Naive thymus-derived CD4-positive, alpha-beta T cell (primary cell): ENCODE measurements around the gene THUMPD3. TPM values are rescaled to one million over a fixed set of nuclear protein-coding genes. Genes with fewer than 3 reads are reported as not detected.
A peak's percentile ranks its signal among the peaks of the same experiment; 100 is the strongest.

Experiments
- ATAC-seq: fragments of 150-1000 bp; cut with Tn5 transposase; 2 replicates; pipeline ENCODE4 v1.10.0; 2021; ENCODE audit warnings: mild to moderate bottlenecking, moderate library complexity
- CTCF ChIA-PET: fragments of 350-600 bp; sonication (Branson Sonifier 250); formaldehyde crosslinking; loops from one replicate; lab custom pipeline; 2021; ENCODE audit warnings: antibody characterized with exemption; lab: Charles Lee
- POLR2A ChIA-PET: fragments of 350-600 bp; sonication (Branson Sonifier 250); formaldehyde crosslinking; loops from one replicate; lab custom pipeline; 2021; ENCODE audit warnings: antibody characterized with exemption, inconsistent platforms; lab: Charles Lee
- DNase-seq, 9 donors: peaks; one replicate each; pipeline versions ENCODE4 v3.0.0 to v3.0.0-alpha.2; 2020 to 2022; ENCODE audit warnings: mixed read lengths in 1 of 9
- H3K27ac ChIP-seq: one replicate; pipeline ENCODE4 v1.7.0; 2013; ENCODE audit warnings: mild to moderate bottlenecking, low read depth, low read length, moderate library complexity
- H3K27me3 ChIP-seq, 2 donors: one replicate each; pipeline ENCODE4 v1.7.0; 2013; ENCODE audit warnings: low read length in 2 of 2, mild to moderate bottlenecking in 2 of 2, moderate library complexity in 2 of 2; ENCODE audit not compliant: control insufficient read depth in 2 of 2, insufficient read depth in 2 of 2
- H3K36me3 ChIP-seq, 3 experiments: 1 replicate in 2 of 3; 2 replicates in 1 of 3; pipeline ENCODE4 v1.7.0; 2013; ENCODE audit warnings: low read length in 3 of 3, mild to moderate bottlenecking in 3 of 3, moderate library complexity in 1 of 3; ENCODE audit not compliant: insufficient read depth in 3 of 3, control insufficient read depth in 2 of 3
- H3K4me1 ChIP-seq, 2 donors: one replicate each; pipeline ENCODE4 v1.7.0; 2013; ENCODE audit warnings: low read length in 2 of 2, mild to moderate bottlenecking in 2 of 2, moderate library complexity in 1 of 2; ENCODE audit not compliant: control insufficient read depth in 2 of 2, insufficient read depth in 2 of 2
- H3K4me3 ChIP-seq: 2 replicates; pipeline ENCODE4 v1.7.0; 2013; ENCODE audit warnings: mild to moderate bottlenecking, low read length
- H3K9me3 ChIP-seq, 3 experiments: 1 replicate in 2 of 3; 2 replicates in 1 of 3; pipeline ENCODE4 v1.7.0; 2013; ENCODE audit warnings: low read length in 3 of 3; ENCODE audit not compliant: control insufficient read depth in 2 of 3
- H3K27ac Mint-ChIP-seq, 9 donors: one replicate each; pipeline ENCODE4 v1.8.0; 2020 to 2022; ENCODE audit warnings: mixed read lengths in 9 of 9, mild to moderate bottlenecking in 8 of 9, moderate library complexity in 5 of 9, inconsistent platforms in 2 of 9
- H3K27me3 Mint-ChIP-seq, 5 donors: one replicate each; pipeline ENCODE4 v1.8.0; 2021 to 2022; ENCODE audit warnings: mixed read lengths in 5 of 5, mild to moderate bottlenecking in 1 of 5
- H3K36me3 Mint-ChIP-seq, 5 donors: one replicate each; pipeline ENCODE4 v1.8.0; 2020 to 2022; ENCODE audit warnings: mixed read lengths in 5 of 5, mild to moderate bottlenecking in 3 of 5, inconsistent platforms in 1 of 5
- H3K4me1 Mint-ChIP-seq, 7 donors: one replicate each; pipeline ENCODE4 v1.8.0; 2020 to 2022; ENCODE audit warnings: mixed read lengths in 7 of 7, mild to moderate bottlenecking in 3 of 7, inconsistent platforms in 1 of 7
- H3K4me3 Mint-ChIP-seq, 10 donors: one replicate each; pipeline ENCODE4 v1.8.0; 2020 to 2022; ENCODE audit warnings: mild to moderate bottlenecking in 10 of 10, mixed read lengths in 10 of 10, moderate library complexity in 6 of 10, inconsistent platforms in 2 of 10
- H3K9me3 Mint-ChIP-seq, 11 donors: one replicate each; pipeline ENCODE4 v1.8.0; 2020 to 2022; ENCODE audit warnings: mixed read lengths in 11 of 11, mild to moderate bottlenecking in 4 of 11, inconsistent platforms in 1 of 11, moderate library complexity in 1 of 11
- intact Hi-C, 2 donors: fragments of 100-400 bp; cut with micrococcal nuclease; formaldehyde crosslinking; loops; one replicate each; pipeline ENCODE4 v1.15.1; 2023
- polyA plus RNA-seq, 2 donors: library from polyadenylated mRNA; unstranded; fragments of 300-500 nt; fragmentation: Illumina TruSeq; gene quantifications; one replicate each; pipeline ENCODE4 v1.2.3, GENCODE V29; 2021
- total RNA-seq, 6 experiments: library from RNA in 5 of 6; stranded (reverse) in 5 of 6; gene quantifications; 1 replicate in 5 of 6; 2 replicates in 1 of 6; pipeline ENCODE4 v1.2.3 and lab custom pipeline; 2021 to 2026

Gene THUMPD3
- total and polyA plus RNA-seq, 7 experiments from 2014 or later, result 24.1 to 54.8 (median 41.7) TPM

DNA sequence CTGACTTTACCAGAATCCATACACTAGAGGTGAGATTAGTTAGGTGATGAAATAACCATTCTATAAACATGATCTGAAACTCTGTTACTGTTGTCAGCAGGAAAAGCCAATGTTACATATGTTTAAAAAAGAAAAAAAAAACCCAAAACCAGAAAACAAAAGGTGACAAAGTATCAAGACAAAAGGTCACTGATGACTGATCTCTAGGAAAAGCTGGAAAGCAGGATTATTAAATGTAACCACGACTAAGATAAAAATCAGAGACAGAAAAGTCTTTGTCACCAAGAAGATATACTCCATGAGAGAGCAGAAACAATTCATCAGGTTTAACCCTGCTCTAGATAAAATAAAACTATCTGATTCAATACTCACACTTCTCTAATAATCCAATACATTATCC lies 29.2 kb downstream of the THUMPD3 start:
- CTCF ChIA-PET, result no interaction called here
- H3K4me3 ChIP-seq, result no peak overlapping the region
- H3K27me3 ChIP-seq, result no peaks in the 10 kb centered on the region
- ATAC-seq, result no peak
- peak overlapping the region in 8 of 9 donors; percentile 23 to 99 (median 64) for H3K27ac Mint-ChIP-seq
- H3K9me3 Mint-ChIP-seq, result peaks cover 0 to 5% (median 0%) of the 10 kb centered on the region in 11 donors
- peaks cover 27 to 40% (median 39%) of the 10 kb centered on the region in 3 experiments for H3K36me3 ChIP-seq
- peaks cover 0 to 1% (median 0%) of the 10 kb centered on the region in 5 donors for H3K27me3 Mint-ChIP-seq
- H3K9me3 ChIP-seq, result no peaks in the 10 kb centered on the region
- peaks cover 37 to 70% (median 65%) of the 10 kb centered on the region in 7 donors for H3K4me1 Mint-ChIP-seq
- H3K4me1 ChIP-seq, result peaks cover 32 to 47% of the 10 kb centered on the region in 2 donors
- H3K27ac ChIP-seq, result peak overlapping the region; percentile 47
- POLR2A ChIA-PET, result interaction anchor here (1.3 to 6.4 kb wide), 2 partner anchors 8 to 28 kb away, joined by 4 to 150 read pairs; partner anchors contain the start of gene THUMPD3
- H3K36me3 Mint-ChIP-seq, result peaks cover 0 to 43% (median 28%) of the 10 kb centered on the region in 5 donors
- peak overlapping the region in 8 of 10 donors; percentile 4 to 99 (median 31) for H3K4me3 Mint-ChIP-seq
- no peak for DNase-seq
- intact Hi-C loops, result loop anchor here in 1 of 2 donors (10.0 kb wide), 1 partner anchor 723 kb away; the partner anchor contains the start of gene BRK1

DNA sequence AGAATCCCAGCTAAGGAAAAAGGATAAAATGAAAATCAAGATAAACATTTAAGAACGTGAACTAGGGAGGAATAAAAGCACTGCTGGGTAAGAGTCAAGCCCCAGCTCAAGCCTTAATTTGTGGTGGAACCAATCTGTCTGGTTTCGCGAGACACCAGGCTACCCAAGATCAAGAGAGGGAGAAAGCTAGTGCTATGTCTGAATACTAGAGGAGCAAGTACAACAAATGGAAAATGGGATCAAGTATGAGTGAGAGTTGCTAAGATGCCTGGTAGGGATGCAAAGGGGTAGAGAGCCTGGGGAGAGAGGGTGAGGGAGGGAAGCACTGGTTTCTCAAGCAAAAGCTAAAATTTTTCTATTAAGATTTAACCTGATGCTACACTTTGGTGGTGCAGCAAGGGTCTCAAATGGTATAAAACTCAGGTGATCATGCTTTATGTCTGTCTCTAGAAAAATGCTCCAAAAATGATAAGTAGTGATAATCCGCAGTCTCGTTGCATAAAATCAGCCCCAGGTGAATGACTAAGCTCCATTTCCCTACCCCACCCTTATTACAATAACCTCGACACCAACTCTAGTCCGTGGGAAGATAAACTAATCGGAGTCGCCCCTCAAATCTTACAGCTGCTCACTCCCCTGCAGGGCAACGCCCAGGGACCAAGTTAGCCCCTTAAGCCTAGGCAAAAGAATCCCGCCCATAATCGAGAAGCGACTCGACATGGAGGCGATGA lies 32.9 kb downstream of the THUMPD3 start:
- Histone ChIP-seq H3K9me3 (no peaks in the 10 kb centered on the region), H3K27ac (peak overlapping the region; percentile 82), H3K4me1 (peaks cover 45 to 47% of the 10 kb centered on the region in 2 donors), H3K36me3 (peaks cover 6 to 20% (median 14%) of the 10 kb centered on the region in 3 experiments), H3K4me3 (peak overlapping the region; percentile 85), H3K27me3 (no peaks in the 10 kb centered on the region)
- Mint-ChIP-seq H3K4me3 (peak overlapping the region; percentile 89 to 100 (median 94)), H3K4me1 (peaks cover 61 to 80% (median 75%) of the 10 kb centered on the region in 7 donors), H3K27me3 (peaks cover 0 to 2% (median 0%) of the 10 kb centered on the region in 5 donors), H3K9me3 (peaks cover 0 to 7% (median 0%) of the 10 kb centered on the region in 11 donors), H3K36me3 (peaks cover 4 to 32% (median 15%) of the 10 kb centered on the region in 5 donors), H3K27ac (peak overlapping the region; percentile 90 to 99 (median 96))
- peak in 1 of 9 donors; percentile 12 for DNase-seq
- intact Hi-C loops, result loop anchor here (1.0 to 10.0 kb wide), 16 partner anchors 10 to 926 kb away; partner anchors contain the start of genes JAGN1 (in 2 of the 2), MTMR14 (in 2 of the 2), TADA3 (in 2 of the 2) and TATDN2 (in 2 of the 2)
- CTCF ChIA-PET, result interaction anchor here (0.5 to 2.0 kb wide), 4 partner anchors 26 to 42 kb away, joined by 3 to 10 read pairs (median 5); partner anchors contain the start of gene THUMPD3
- no peak for ATAC-seq
- POLR2A ChIA-PET, result interaction anchor here (0.6 to 6.4 kb wide), 16 partner anchors 9 to 1879 kb away, joined by 3 to 150 read pairs (median 7); partner anchors contain the start of genes ARPC4, MTMR14, TADA3 and THUMPD3

DNA sequence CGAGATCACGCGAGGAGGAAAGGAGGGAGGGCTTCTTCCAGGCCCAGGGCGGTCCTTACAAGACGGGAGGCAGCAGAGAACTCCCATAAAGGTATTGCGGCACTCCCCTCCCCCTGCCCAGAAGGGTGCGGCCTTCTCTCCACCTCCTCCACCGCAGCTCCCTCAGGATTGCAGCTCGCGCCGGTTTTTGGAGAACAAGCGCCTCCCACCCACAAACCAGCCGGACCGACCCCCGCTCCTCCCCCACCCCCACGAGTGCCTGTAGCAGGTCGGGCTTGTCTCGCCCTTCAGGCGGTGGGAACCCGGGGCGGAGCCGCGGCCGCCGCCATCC lies 33.4 kb downstream of the THUMPD3 start:
- Mint-ChIP-seq H3K27ac (peak overlapping the region; percentile 90 to 99 (median 96)), H3K27me3 (peaks cover 0 to 2% (median 0%) of the 10 kb centered on the region in 5 donors), H3K4me1 (peaks cover 61 to 80% (median 75%) of the 10 kb centered on the region in 7 donors), H3K4me3 (peak overlapping the region; percentile 89 to 100 (median 94)), H3K9me3 (peaks cover 0 to 7% (median 0%) of the 10 kb centered on the region in 11 donors), H3K36me3 (peaks cover 4 to 30% (median 11%) of the 10 kb centered on the region in 5 donors)
- ATAC-seq (peak; percentile 46), DNase-seq (peak in 5 of 9 donors; percentile 74 to 91 (median 85))
- H3K27me3 ChIP-seq, result no peaks in the 10 kb centered on the region
- peaks cover 47 to 50% of the 10 kb centered on the region in 2 donors for H3K4me1 ChIP-seq
- ChIA-PET CTCF (interaction anchor here (1.0 to 2.0 kb wide), 3 partner anchors 14 to 33 kb away, joined by 3 to 10 read pairs (median 3); partner anchors contain the start of gene THUMPD3), POLR2A (interaction anchor here (0.6 to 6.4 kb wide), 28 partner anchors 8 to 1878 kb away, joined by 3 to 150 read pairs (median 6); partner anchors contain the start of genes ARPC4, BRPF1, MTMR14 and OGG1)
- H3K27ac ChIP-seq, result peak overlapping the region; percentile 82
- intact Hi-C loops, result loop anchor here (1.0 to 10.0 kb wide), 15 partner anchors 11 to 925 kb away; partner anchors contain the start of genes JAGN1 (in 2 of the 2), MTMR14 (in 2 of the 2), TADA3 (in 2 of the 2) and TATDN2 (in 2 of the 2)
- peak overlapping the region; percentile 85 for H3K4me3 ChIP-seq
- peaks cover under 1 to 15% (median 11%) of the 10 kb centered on the region in 3 experiments for H3K36me3 ChIP-seq
- H3K9me3 ChIP-seq, result no peaks in the 10 kb centered on the region

DNA sequence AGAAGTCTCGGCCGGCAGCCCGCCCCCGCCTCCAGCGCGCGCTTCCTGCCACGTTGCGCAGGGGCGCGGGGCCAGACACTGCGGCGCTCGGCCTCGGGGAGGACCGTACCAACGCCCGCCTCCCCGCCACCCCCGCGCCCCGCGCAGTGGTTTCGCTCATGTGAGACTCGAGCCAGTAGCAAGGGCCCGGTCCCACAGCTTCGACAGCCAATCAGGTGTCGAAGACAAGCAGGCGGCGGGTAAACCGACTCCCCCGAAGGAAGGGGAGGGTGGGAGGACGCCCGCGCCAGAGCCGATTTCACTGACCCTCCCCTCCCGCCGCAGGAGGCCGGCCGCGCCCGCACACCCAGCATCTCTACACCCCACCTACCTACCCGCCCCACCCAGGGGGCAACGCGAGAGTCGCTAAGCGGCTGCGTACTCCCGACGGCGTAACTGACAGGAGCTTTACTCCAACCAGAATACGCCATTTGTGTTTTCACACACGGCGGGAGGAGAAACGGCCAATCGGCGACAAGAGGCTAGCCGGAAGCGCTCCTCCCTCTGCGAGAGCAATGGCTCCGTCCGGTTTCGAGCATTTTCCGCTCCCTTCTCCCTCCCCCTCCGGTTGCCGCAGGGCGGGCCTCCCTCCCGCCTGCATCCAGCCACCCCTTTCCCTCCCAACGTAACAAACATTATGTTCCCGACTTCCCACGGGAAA lies 33.9 kb downstream of the THUMPD3 start:
- Histone ChIP-seq H3K4me3 (peak overlapping the region; percentile 85), H3K36me3 (peaks cover 0 to 10% (median 6%) of the 10 kb centered on the region in 3 experiments), H3K27ac (peak overlapping the region; percentile 82), H3K4me1 (peaks cover 47 to 54% of the 10 kb centered on the region in 2 donors), H3K27me3 (no peaks in the 10 kb centered on the region), H3K9me3 (no peaks in the 10 kb centered on the region)
- H3K4me1 Mint-ChIP-seq, result peaks cover 59 to 80% (median 75%) of the 10 kb centered on the region in 7 donors
- POLR2A ChIA-PET, result interaction anchor here (0.6 to 6.4 kb wide), 28 partner anchors 8 to 845 kb away, joined by 3 to 150 read pairs (median 5); partner anchors contain the start of genes ARPC4, BRPF1, MTMR14 and OGG1
- intact Hi-C loops, result loop anchor here (1.0 to 10.0 kb wide), 18 partner anchors 11 to 925 kb away; partner anchors contain the start of genes BRPF1 (in 2 of the 2), JAGN1 (in 2 of the 2), MTMR14 (in 2 of the 2) and RAD18 (in 2 of the 2)
- CTCF ChIA-PET, result interaction anchor here (1.0 to 2.0 kb wide), 3 partner anchors 13 to 34 kb away, joined by 3 to 10 read pairs (median 3); partner anchors contain the start of gene THUMPD3
- DNase-seq, result peak; percentile 98 to 100 (median 99)
- peak overlapping the region; percentile 90 to 100 (median 98) for H3K27ac Mint-ChIP-seq
- H3K36me3 Mint-ChIP-seq, result peaks cover 4 to 26% (median 8%) of the 10 kb centered on the region in 5 donors
- peaks cover 0 to 7% (median 0%) of the 10 kb centered on the region in 11 donors for H3K9me3 Mint-ChIP-seq
- H3K4me3 Mint-ChIP-seq, result peak overlapping the region; percentile 89 to 100 (median 96)
- peaks cover 0 to 2% (median 0%) of the 10 kb centered on the region in 5 donors for H3K27me3 Mint-ChIP-seq
- peak; percentile 82 for ATAC-seq

DNA sequence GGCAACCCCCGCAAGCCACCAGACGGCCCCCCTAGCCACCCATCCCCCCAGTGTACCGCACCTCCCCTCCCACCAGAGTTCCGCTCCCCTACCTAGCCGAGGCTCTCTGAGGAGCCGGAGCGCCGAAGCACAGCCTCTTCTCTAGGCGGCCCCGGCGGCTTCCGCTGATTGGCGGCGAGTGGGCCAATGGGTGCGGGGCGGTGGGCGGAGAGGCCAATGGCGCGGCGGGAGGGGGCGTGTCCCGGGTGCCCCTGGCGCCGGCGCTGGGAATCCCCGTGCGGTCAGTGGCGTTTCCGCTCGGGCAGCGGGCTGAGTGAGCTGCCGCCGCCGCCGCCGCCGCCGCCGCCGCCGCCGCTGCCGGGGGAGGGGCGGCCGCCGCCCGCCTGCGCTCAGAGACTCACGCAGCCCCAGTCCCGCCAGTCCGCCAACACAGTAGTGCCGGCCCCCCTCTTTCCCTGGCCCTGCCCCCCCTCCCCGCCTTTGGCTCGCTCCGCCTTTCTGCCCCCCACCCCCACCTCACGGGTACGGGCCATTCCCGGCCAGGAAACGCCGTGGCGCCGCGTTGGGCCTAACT lies 34.6 kb downstream of the THUMPD3 start, which contains the start of gene SETD5:
TSS of gene SETD5 (plus strand) at position 284 of the 574 bp plus-strand sequence. CDS start 31,324 bp downstream, outside the sequence.
- Histone ChIP-seq H3K36me3 (peaks cover 0 to 9% (median 6%) of the 10 kb centered on the region in 3 experiments), H3K27ac (peak within 1 kb of the TSS; percentile 92), H3K27me3 (no peaks in the 10 kb centered on the region), H3K4me1 (peaks cover 49 to 60% of the 10 kb centered on the region in 2 donors), H3K4me3 (peak within 1 kb of the TSS; percentile 88), H3K9me3 (no peaks in the 10 kb centered on the region)
- ATAC-seq (peak; percentile 76), DNase-seq (peak; percentile 98 to 100 (median 99))
- ChIA-PET CTCF (interaction anchor here (1.0 to 2.0 kb wide), 2 partner anchors 13 to 35 kb away, joined by 3 to 10 read pairs; partner anchors contain the start of gene THUMPD3), POLR2A (interaction anchor here (0.8 to 6.4 kb wide), 23 partner anchors 9 to 845 kb away, joined by 3 to 150 read pairs (median 6); partner anchors contain the start of genes ARPC4, BRPF1, MTMR14 and OGG1)
- Mint-ChIP-seq H3K27ac (peak within 1 kb of the TSS; percentile 90 to 100 (median 98)), H3K4me1 (peaks cover 60 to 80% (median 75%) of the 10 kb centered on the region in 7 donors), H3K36me3 (peaks cover 4 to 24% (median 6%) of the 10 kb centered on the region in 5 donors), H3K4me3 (peak within 1 kb of the TSS; percentile 89 to 100 (median 98)), H3K27me3 (peaks cover 0 to 2% (median 0%) of the 10 kb centered on the region in 5 donors), H3K9me3 (peaks cover 0 to 7% (median 0%) of the 10 kb centered on the region in 11 donors)
- intact Hi-C loops, result loop anchor here (1.0 to 10.0 kb wide), 11 partner anchors 26 to 924 kb away; partner anchors contain the start of genes TATDN2 (in 2 of the 2), BRK1 (in 1 of the 2), BRPF1 (in 1 of the 2) and CRELD1 (in 1 of the 2)
